ENCODE data around the gene PRPF6. TPM values are rescaled to one million over a fixed set of nuclear protein-coding genes. Genes with fewer than 3 reads are reported as not detected.

Gene PRPF6
- total RNA-seq, 1 donor from 2014 or later, result 46.4 TPM

- ATAC-seq, result no peak
- DNase-seq (ENCODE audit: missing footprints), result peak; percentile 53
- intact Hi-C loops (cut with DNase I), result no loop called here
Observed at GRCh38 chr20:64023361-64024140, 42.6 kb downstream of the PRPF6 start.

- DNase-seq (ENCODE audit: missing footprints) (peak; percentile 45), ATAC-seq (no peak)
- intact Hi-C loops (cut with DNase I), result no loop called here
Observed at GRCh38 chr20:64024141-64024990, 43.4 kb downstream of the PRPF6 start.

- ATAC-seq (no peak), DNase-seq (ENCODE audit: missing footprints) (peak; percentile 26)
- intact Hi-C loops (cut with DNase I), result no loop called here
Observed at GRCh38 chr20:64025101-64025825, 44.3 kb downstream of the PRPF6 start.

- peak; percentile 59 for DNase-seq (ENCODE audit: missing footprints)
Observed at GRCh38 chr20:64025826-64026412, 45.0 kb downstream of the PRPF6 start.

GRCh38 chr20:64027981-64028685, 47.2 kb downstream of the PRPF6 start:
- DNase-seq (ENCODE audit: missing footprints), result peak; percentile 20
- intact Hi-C loops (cut with DNase I), result no loop called here
- ATAC-seq, result no peak

More at GRCh38 chr20:64025826-64026412, 45.0 kb downstream of the PRPF6 start:
- no peak for ATAC-seq
- intact Hi-C loops (cut with DNase I), result no loop called here

- ATAC-seq (no peak), DNase-seq (ENCODE audit: missing footprints) (peak; percentile 35)
- intact Hi-C loops (cut with DNase I), result no loop called here
Observed at GRCh38 chr20:64029293-64030117, 48.6 kb downstream of the PRPF6 start.

GRCh38 chr20:64030371-64031134, 49.6 kb downstream of the PRPF6 start:
- peak; percentile 68 for DNase-seq (ENCODE audit: missing footprints)

GRCh38 chr20:64031822-64032314, 50.9 kb downstream of the PRPF6 start:
- no peak for ATAC-seq
- intact Hi-C loops (cut with DNase I), result no loop called here
- peak; percentile 37 for DNase-seq (ENCODE audit: missing footprints)

More at GRCh38 chr20:64030371-64031134, 49.6 kb downstream of the PRPF6 start:
- intact Hi-C loops (cut with DNase I), result no loop called here
- no peak for ATAC-seq

GRCh38 chr20:64032706-64033624, 52.0 kb downstream of the PRPF6 start:
- intact Hi-C loops (cut with DNase I), result no loop called here
- peak; percentile 63 for DNase-seq (ENCODE audit: missing footprints)
- no peak for ATAC-seq

GRCh38 chr20:64033981-64034493, 53.1 kb downstream of the PRPF6 start:
- DNase-seq (ENCODE audit: missing footprints), result peak; percentile 67
- intact Hi-C loops (cut with DNase I), result no loop called here

GRCh38 chr20:64035066-64035932, 54.4 kb downstream of the PRPF6 start:
- ATAC-seq (no peak), DNase-seq (ENCODE audit: missing footprints) (peak; percentile 14)
- intact Hi-C loops (cut with DNase I), result no loop called here

More at GRCh38 chr20:64033981-64034493, 53.1 kb downstream of the PRPF6 start:
- peak; percentile 75 for ATAC-seq

GRCh38 chr20:64035933-64036345, 55.0 kb downstream of the PRPF6 start, which contains the start of gene C20orf204:
Gene C20orf204 (plus strand): TSS chr20:64036182. CDS start chr20:64036324, 142 bp downstream.
- DNase-seq (ENCODE audit: missing footprints) (peak; percentile 46), ATAC-seq (no peak)
- intact Hi-C loops (cut with DNase I), result no loop called here

- ATAC-seq, result no peak
- peak; percentile 53 for DNase-seq (ENCODE audit: missing footprints)
- intact Hi-C loops (cut with DNase I), result no loop called here
Observed at GRCh38 chr20:64036346-64037198, 55.6 kb downstream of the PRPF6 start.
